Activated CD8-positive, alpha-beta memory T cell treated with anti-CD3 and anti-CD28 coated beads, Interleukin-2, amount 50 U/mL, for 4 hours (primary cell): ENCODE measurements around the gene SCGB1C1.
"Not testable (repeated sequence)": the region's sequence is repeated elsewhere in the genome, so short reads cannot be mapped to it uniquely, and the experiment has no call there.

ENCODE experiments used
- DNase-seq: peaks from one replicate; pipeline ENCODE4 v3.0.0-alpha.2; 2020

Gene SCGB1C1

GRCh38 chr11:220641-221215 lies 27.9 kb downstream of the SCGB1C1 start:
- DNase-seq = not testable (repeated sequence)

- no peak for DNase-seq
Measured at GRCh38 chr11:221539-221938, 28.7 kb downstream of the SCGB1C1 start.

GRCh38 chr11:221998-222789 lies 29.3 kb downstream of the SCGB1C1 start:
- DNase-seq = no peak

GRCh38 chr11:223026-223789 lies 30.3 kb downstream of the SCGB1C1 start:
- no peak for DNase-seq

GRCh38 chr11:223884-224283 lies 31.0 kb downstream of the SCGB1C1 start:
- DNase-seq = no peak

GRCh38 chr11:224424-224823 lies 31.5 kb downstream of the SCGB1C1 start:
- DNase-seq = no peak

GRCh38 chr11:225734-226453 lies 33.0 kb downstream of the SCGB1C1 start:
- no peak for DNase-seq

- DNase-seq = no peak
Measured at GRCh38 chr11:227824-228379, 35.0 kb downstream of the SCGB1C1 start.

GRCh38 chr11:230431-230830 lies 37.6 kb downstream of the SCGB1C1 start:
- no peak for DNase-seq

- no peak for DNase-seq
Measured at GRCh38 chr11:232783-233565, 40.1 kb downstream of the SCGB1C1 start.

GRCh38 chr11:235180-235579 lies 42.3 kb downstream of the SCGB1C1 start:
- no peak for DNase-seq

- peak; percentile 59 for DNase-seq
Measured at GRCh38 chr11:235609-235996, 42.7 kb downstream of the SCGB1C1 start.

- peak; percentile 77 for DNase-seq
Measured at GRCh38 chr11:235997-236773, 43.3 kb downstream of the SCGB1C1 start, which contains the start of gene SIRT3. TSS of gene SIRT3 (minus strand) at chr11:236342. CDS start at chr11:236328, 14 bp downstream.

GRCh38 chr11:236774-237767 lies 44.2 kb downstream of the SCGB1C1 start, which contains the start of gene PSMD13:
TSS of gene PSMD13 (plus strand) at chr11:236976. CDS start at chr11:237050, 74 bp downstream.
- DNase-seq = peak; percentile 87

GRCh38 chr11:238346-238745 lies 45.5 kb downstream of the SCGB1C1 start:
- DNase-seq = not testable (repeated sequence)

GRCh38 chr11:240315-240714 lies 47.4 kb downstream of the SCGB1C1 start:
- DNase-seq = no peak

GRCh38 chr11:241634-242033 lies 48.8 kb downstream of the SCGB1C1 start:
- DNase-seq = no peak
